ELF-1 (cell line): ENCODE data around the gene MRNIP.

Experiments used
- DNase-seq: peaks from one replicate; pipeline ENCODE4 v3.0.0-alpha.2; 2016; ENCODE audit warnings: low read depth, low spot score

The MRNIP gene

DNA sequence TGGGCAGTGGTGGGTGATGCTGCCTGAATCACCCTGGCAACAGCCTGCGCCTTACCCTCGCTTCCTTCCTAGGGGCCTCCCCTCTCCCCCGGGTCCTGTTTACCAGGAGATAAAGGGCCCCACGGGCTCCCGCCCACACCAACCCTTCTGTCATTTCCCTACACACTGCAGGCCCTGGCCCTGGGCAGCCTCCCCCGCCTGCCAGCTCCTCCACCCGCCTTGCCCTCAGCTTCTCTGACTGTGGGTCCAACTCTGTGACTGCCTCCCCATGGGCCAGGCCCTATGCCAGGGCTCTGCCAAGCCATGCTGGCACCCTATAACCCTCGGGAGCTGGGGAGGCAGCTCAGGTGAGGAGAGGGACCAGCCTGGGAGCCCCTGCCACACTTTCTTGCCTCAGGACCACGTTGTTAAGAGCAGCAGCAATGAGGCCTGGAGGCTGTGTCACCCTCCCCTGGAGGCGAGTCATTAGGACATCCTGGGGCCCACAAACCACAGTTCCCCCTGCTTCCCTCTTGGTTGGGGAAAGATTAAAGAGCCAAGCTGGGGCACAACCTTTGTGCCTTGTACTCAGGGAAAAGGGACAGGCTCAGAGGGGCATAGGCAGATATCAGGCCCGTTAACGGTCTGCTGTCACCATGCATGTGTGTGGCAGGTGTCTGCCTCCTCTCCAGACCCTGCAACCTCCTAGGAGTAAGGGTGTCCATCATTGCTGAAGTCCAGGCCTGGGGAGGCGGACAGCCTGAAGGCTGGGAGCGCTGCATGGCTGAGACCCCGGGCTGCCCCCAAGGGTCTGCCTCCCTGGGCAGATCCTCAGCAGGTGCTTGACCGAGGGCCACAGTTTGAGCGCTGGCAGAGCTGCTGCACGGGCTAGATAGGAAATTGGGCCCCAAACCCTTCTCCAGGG, 54.7 kb downstream of the MRNIP start:
- no peak for DNase-seq

GRCh38 chr5:179802950-179803562, 55.6 kb downstream of the MRNIP start:
- no peak for DNase-seq

GRCh38 chr5:179802207-179802883, 56.3 kb downstream of the MRNIP start:
- DNase-seq = peak; percentile 50

DNA sequence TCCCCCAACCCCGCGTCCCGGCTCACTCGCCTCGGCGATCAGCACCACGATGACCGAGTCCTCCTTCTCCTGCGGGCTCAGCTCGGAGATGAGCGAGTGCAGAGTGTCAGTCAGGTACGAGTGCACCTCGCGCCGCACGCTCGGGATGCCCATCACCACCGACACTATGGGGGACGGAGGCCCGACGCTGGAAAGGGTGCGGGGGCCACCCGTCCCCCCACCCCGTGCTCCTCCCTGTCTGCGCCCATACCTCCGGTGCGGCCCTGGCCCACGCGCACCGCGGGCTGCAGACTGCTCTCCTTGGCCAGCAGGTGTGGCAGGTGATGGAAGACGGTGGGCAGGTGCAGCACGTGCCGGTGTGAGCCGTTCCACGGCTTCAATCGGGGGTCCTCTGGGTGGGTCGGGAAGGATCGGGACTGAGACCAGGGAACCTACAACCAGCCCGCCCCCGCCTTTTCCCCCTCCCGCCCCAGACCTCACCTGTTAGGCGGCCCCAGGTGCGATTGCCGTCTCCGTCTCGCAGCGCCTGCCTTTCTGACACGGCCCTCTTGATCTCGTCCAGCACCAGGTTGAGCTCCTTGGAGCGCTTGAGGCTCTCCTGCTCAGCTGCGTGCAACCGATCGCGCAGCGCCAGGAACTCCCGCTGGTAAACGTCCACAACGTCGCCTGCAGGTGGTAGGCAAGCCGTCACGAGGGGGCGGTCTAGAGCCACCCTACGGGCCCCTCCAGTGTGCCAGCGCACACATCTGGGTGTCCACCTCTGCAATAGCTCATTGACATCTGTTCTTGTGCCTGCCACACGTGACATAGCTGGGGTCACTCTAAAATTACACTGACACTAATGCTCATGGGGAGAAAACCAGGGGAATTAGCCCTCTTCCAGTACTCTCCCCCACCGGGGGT, 57.1 kb downstream of the MRNIP start:
- DNase-seq = peak; percentile 88

DNA sequence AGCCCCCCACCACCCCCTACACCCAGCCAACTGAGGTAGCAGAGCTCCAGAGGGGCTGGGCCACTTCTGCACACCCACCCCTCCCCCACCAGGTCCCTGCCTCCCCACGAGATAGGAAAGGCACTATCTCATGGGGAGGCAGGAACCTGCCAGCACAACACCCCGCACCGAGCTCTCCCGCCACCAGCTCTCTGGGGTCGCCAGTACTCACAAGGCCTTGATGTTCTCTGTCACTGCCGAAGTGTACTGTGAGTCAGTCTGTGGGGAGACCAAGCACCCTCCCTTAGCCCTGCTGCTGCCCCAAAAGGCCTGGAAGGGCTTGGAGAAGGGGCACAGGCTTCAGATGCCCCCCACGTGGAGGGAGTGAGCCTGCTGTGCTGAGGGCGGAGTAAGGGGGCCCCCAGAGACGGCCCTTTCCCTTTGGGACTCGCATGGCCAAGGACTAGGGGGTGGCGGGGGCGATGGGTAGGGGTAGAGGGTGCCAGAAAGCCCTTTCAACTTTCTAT, 57.9 kb downstream of the MRNIP start:
- no peak for DNase-seq

DNA sequence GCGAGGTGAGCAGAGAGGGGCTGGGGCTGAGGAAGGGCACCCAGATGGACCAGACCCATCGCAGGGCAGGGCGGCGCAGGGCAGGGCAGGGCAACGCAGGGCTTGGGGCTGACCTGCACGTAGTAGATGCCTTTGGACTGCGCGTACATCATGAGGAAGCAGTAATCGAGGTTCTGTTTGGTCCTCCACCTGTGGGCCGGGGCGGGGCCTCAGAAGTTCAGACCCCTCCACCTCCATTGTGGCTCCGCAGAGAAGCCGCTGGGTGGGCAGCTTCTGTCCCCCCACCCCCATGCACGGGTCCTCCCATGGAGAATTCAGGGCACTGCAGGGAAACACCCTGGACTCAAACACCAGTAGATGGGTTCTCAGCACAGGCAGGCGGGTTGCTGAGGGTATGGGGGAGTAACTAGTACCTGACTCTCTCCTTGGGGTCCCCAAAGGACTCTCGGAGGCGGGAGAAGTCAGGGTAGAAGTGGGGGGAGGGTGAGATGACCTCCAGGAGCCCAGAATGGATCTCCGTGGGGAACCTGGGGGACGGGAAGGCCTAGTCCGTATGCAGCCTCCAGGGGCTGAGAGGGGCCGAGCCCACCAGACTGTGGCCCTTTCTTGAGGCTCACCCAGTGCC, 58.4 kb downstream of the MRNIP start:
- DNase-seq = no peak

DNA sequence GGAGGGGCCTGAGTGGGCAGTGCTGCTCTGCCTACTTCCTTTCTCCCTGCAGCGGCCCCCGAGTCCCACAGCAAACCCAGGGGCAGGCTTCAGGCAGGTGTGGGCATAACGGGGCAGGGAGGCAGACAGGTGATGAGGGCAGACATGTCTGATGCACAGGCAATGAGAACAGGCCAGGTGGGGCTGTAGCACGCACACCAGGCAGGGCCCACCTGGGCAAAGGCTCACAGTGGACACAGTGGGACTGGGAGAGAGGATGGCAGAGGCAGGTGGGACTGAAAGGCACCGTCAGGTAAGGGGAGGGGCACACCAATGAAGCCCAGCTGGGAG, 59.0 kb downstream of the MRNIP start:
- no peak for DNase-seq

- DNase-seq = no peak
Measured at GRCh38 chr5:179798771-179799643, 59.6 kb downstream of the MRNIP start.

DNA sequence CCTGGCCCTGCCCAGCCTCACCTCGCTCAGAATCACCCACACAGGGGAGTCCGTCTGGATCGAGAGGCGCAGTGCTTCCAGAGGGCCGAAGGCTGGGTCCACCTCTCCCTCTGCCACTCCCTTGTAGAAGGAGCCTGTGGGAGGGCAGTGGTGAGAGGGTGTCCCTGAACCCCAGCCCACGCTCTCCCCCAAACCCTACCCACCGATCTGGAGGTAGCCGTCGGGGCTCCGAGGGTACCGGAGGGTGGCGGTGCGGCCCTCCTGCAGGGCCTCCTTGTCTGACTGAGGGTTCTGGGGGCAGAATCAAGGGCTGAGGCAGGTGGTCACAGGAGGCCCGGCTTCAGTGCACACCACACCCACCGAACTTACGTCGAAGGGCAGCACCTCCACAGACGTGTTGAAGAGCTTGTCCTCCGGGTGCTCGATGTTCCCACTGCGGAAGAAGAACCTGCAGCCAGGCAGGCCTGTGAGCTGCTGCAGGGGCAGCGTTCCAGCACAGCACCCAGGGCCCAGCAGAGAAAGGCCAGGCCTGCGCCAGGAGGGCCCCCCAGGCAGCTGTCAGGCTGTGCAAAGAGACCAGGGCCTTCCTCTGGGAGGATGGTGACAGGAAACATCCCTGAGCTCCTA, 60.4 kb downstream of the MRNIP start:
- no peak for DNase-seq

GRCh38 chr5:179797741-179798140, 60.9 kb downstream of the MRNIP start:
- DNase-seq = no peak

GRCh38 chr5:179796877-179797608, 61.6 kb downstream of the MRNIP start:
- no peak for DNase-seq

DNA sequence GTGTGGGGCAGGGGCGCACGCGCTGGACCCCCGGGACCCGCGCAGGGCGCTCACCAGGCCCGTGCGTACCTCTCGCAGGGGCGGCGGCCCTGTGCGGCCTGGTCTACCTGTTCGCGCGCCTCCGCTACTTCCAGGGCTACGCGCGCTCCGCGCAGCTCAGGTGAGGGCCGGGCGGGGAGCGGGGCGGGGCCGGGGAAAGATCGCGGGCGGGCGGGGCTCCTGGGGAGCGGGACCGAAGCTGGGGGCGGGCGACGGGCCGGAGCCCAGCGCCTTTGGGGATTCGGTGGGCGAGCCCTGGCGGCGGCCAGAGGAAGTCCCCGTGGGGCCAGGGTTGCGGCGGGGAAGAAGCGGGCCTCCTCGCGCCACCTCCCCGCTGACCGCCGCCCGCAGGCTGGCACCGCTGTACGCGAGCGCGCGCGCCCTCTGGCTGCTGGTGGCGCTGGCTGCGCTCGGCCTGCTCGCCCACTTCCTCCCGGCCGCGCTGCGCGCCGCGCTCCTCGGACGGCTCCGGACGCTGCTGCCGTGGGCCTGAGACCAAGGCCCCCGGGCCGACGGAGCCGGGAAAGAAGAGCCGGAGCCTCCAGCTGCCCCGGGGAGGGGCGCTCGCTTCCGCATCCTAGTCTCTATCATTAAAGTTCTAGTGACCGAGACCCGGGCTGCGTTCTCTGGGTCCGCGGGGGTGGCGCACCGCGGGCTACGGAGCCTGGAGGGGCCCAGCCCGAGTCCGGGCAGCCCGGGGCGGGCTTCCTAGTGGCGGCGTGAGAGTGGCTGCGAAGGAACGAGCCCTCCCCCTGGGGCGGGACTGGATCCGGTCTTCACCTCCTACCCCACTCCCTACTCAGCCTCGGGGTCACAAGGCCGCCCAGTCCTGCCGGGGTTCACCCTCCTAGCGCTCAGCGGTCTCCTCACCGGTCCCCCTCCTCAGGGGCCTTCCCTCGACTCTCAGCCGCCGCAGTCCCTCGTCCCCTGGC, 62.5 kb downstream of the MRNIP start:
- DNase-seq = peak; percentile 80

- DNase-seq = peak; percentile 67
Measured at GRCh38 chr5:179795049-179795862, 63.4 kb downstream of the MRNIP start.

GRCh38 chr5:179794575-179794974, 64.0 kb downstream of the MRNIP start:
- DNase-seq = no peak

DNA sequence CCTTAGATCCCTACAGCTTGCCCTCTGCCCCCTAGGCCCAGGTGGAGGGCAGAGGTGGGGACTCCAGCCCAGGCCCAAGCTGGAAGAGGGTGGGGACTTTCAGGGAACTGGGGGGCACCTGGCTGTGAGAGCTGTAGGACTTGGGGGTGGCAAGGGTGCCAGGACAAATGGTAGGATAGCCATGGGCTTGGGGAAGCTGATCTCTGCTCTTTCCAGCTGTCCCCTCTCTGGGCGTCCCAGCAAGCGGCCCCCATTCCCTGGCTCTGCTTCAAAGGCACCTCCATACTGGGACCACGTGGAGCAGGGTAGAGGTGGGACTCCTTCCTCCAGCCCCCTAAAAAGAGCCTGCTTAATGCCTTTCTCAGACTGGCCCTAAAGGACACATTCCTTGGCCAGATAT, 64.4 kb downstream of the MRNIP start:
- no peak for DNase-seq

- no peak for DNase-seq
Measured at GRCh38 chr5:179793468-179794139, 65.0 kb downstream of the MRNIP start, which contains the start of gene LTC4S. LTC4S (plus strand) TSS chr5:179793986; CDS start chr5:179794081, 95 bp downstream.
